Medulla oblongata (tissue), 1 donor: ENCODE data around the gene WNT8A.
A peak's percentile ranks its signal among the peaks of the same experiment; 100 is the strongest.
"Not testable (repeated sequence)": the region's sequence is repeated elsewhere in the genome, so short reads cannot be mapped to it uniquely, and the experiment has no call there.

Source experiments
- DNase-seq: peaks from one replicate; pipeline ENCODE4 v3.0.0-alpha.2; 2015; ENCODE audit errors: extremely low spot score

Gene WNT8A

DNA sequence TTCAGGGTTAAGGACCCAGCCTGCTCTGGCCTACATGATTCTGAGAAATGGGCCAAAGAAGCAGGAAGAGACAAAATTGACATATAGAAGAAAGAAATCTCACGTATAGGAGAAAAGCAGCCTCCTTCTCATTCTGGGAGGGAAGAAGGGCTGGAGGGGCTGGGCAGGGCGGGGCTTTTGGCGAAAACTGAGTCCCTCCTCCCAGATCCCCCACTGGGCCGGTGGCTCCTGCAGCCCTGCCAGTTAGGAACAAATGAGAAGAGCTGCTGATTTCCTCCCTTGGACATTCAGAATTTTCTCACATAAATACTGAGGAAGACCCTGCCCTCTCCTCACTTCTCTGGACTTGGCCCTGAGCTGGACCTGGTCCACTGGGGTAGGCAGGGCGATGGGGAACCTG lies at the start of gene WNT8A:
Gene WNT8A, plus strand, starts transcription at position 332 of the 400 bp plus-strand sequence. CDS start 95 bp downstream, outside the sequence.
- DNase-seq: no peak

- peak; percentile 97 for DNase-seq
Measured at GRCh38 chr5:138035605-138036537, 48.0 kb upstream of the WNT8A start.

- peak; percentile 30 for DNase-seq
Measured at GRCh38 chr5:138037271-138037670, 46.6 kb upstream of the WNT8A start.

DNA sequence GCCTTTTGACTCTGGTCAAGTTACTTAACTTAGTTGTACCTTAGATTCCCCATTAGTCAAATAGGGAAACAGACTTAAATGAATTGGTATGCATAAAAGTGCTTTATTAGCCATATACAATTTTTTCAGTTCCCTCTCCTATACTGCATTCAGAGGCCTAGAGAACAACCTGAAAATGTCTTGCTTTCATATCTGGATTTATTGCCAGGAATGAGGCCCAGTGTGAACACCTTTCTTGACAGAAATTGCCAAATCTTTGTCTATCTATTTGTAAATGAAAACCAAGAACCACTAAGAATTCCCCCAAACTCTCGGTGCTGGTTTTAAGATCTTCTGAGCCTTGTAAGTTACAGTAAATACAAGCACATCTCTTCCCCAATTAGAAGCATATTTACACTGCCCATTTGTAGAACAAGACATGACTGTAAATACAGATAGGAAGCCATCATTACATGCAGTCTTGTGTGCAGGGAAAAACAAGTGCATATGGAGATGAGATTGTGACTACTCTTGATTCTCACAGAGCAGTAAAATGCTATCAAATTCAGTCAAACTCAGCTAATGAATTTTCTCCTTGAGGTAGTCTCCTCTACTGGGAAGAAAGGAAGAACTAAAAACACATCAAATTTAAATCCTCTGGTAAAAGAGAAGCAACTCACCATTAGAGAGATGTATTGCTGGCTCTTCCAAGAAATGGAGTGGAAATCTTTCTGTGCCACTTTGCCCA lies 45.8 kb upstream of the WNT8A start:
- DNase-seq: peak; percentile 35

DNA sequence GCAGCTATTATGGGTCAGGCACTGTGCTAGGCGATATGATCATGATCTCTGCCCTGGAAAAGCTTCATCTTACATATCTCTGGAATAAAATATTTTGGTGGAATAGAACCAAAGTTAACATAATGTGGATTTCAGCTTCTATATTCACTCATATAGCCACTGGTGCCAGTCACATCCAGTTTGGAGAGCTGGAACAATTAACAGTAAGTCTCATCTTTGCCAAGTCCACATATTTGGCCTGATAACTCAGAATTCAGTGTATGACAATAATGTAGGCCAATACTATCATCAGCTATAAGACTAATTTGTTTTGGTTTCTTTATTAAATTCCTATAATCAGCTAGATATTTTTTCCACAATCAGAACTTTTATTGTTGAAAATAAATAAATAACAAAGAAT lies 45.0 kb upstream of the WNT8A start:
- DNase-seq: peak; percentile 79

- not testable (repeated sequence) for DNase-seq
Measured at GRCh38 chr5:138045283-138045682, 38.5 kb upstream of the WNT8A start.

DNA sequence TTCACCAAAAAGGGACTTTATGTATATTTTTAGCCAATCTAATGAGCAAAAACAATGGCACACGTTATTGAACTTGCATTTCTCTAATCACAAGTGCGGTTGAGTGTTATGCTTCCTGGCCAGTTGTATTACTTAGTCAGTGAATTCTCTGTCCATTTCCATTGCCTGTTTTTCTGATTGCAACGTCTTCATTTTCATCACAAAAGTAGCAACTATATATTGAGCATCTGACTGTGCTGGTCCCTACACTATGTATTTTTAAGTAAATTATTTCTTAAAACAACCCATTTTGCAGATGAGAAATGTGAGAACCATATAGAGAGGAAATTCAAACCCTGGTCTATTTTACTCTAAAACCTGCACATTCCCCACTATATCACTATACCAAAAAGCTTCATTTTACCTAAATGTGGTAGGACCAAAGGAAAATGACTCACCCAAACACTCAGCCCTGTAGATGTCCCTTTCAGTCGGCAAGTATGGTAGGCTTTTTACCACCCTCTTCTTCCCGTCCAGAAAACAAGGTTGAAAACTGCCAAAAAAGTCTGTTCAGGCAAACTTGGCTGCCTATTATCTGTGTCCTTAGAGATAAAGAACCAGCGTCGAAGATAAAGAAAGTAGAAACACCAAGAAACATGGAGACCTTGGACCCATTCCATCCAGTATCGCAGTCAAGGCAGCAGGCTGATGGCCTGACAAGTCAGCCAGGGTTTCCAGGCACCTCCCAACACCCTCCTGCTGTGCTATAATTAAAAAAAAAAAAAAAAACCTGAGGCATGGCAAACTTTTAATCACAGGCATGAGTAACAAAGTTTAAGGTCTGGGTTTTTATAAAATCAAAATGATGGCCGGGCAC lies 32.2 kb upstream of the WNT8A start:
- DNase-seq: no peak

DNA sequence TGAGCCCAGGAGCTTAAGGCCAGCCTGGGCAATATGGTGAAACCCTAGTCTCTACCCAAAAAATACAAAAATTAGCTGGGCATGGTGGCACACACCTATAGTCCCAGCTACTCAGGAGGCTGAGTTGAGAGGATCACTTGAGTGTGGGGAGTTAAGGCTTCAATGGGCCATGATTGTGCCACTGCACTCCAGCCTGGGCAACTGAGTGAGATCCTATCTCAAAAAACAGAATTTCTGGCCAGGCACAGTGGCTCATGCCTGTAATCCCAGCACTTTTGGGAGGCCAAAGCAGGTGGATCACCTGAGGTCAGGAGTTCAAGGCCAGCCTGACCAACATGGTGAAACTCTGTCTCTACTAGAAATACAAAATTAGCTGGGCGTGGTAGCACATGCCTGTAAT lies 31.1 kb upstream of the WNT8A start:
- not testable (repeated sequence) for DNase-seq

- DNase-seq: no peak
Measured at GRCh38 chr5:138053554-138053953, 30.3 kb upstream of the WNT8A start.

DNA sequence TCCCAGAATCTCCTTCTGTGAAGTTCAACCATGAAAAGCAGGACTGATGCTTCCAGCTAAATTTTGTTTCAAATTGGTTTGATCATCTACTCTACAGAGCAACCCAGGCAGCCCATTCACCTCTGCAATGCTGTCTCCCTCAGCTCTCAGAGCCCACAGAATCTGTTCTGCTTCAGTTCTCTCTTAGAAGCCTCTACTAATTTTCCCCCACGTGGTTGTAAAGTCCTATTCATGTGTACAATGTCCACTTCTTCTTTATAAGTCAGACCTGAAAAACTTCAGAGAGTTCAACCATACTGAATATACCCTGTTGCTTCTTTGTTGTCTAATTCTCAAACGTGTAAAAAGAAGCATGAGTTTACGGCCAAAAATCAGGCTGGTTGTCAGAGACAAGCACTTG lies 29.6 kb upstream of the WNT8A start:
- DNase-seq: peak; percentile 25

DNA sequence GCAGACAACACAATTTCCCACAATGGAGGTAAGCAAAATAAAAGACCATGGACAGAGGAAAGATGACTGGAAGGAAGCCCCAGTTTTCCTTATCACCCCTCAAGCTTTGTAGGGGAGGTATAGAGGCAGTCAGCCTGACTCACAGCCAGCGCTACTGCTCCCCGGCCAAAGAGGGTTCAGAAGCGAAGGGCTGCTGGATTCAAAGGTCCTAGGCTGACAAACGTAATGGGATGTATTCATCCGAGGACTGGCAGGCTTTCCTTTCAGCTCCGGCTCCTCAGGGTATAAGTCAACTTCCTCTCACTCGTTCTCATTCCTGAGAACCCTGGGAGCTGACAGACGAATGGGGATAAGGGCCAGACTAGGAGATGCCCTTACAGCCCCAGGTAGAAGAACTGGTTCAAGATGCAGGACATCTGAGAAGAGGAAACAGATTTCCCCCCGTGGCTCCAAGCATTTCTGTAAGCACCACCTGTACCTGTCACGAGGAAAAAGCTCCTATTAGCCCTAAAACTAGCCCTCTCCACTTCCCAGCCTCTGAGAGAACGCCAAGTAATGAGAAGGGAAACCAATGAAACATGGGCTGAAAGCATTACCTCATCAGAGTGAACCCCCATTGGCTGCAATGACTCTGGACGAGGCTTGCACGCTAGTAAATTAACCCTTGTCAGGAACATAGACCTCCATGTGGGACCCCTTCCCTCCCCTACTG lies 28.8 kb upstream of the WNT8A start:
- peak; percentile 83 for DNase-seq

GRCh38 chr5:138064526-138064925 lies 19.3 kb upstream of the WNT8A start:
- no peak for DNase-seq

DNA sequence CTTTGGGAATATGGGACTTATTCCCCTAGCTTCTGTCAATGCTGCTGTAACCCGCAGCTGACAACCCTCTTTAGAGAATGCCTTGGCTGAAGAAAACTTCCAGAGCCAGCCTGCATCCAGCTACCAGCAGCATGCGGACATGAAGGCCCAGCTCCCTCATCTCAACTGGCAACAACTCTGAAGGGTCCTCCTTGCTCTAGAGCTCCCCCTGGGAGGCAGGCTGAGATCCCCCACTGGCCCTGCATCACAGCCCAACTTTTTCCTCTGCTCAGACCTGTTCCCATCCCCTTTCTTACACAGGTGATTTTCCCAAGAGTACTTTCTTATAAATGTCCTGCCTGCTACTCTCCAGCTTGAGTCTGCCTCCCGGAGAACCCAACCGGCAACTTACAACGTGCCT lies 18.7 kb upstream of the WNT8A start:
- DNase-seq: no peak

DNA sequence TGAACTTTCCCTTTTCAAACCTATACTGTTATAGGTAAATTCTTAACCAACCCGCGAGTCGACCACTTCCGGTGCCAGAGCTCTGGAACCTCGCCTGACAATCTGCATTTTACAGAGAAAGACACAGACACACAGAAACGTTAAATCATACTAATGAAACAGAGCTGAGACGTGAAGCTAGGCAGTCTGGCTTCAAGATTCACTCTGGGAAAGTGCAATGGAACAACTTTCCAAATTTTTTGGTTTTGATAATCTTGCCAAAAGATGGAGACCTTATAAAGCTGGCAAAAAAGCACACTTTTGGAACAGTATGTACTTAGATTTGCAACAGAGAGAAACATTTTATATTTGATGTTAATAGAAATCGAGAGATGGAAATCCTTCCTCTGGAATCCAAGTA lies 15.9 kb upstream of the WNT8A start:
- no peak for DNase-seq

DNA sequence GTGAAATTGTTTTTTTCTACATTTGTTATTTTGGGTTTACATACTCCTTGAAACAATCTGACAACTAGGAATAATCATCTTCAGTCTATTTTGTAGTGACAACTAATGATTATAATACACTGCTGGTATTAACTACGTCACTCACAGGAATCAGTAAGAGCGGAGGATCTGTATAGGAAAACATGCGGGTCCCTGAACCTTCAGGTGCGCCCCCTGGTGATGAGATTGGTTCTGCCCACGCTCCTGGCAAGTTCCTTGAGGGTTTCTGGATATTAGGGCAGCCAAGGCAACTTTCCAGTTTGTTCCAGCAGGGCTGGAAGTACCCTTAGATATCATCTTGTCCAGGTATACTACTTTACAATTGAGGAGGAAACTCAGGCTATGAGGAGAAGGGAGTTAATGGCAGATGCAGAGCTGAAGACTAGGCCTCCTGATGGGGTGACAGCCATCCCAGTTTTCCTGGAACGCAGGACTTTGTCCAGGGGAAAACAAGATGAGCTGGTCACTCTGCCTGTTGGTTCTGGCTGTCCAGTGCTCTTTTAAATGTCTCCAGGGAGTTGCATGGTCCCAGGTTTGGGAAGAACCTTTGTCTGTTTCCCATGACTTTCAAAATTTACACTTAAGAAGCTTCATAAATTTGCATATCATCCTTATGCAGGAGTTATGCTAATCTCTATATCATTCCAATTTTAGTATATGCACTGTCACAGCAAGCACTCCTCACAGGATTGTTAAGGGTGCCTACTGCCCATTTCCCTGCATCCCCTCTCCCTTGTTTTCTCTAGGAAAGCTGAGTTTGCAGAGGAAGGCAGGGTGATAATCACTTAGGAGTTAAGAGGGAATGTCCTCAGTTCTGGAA lies 14.9 kb upstream of the WNT8A start:
- DNase-seq: peak; percentile 81

GRCh38 chr5:138070026-138070425 lies 13.8 kb upstream of the WNT8A start:
- not testable (repeated sequence) for DNase-seq

GRCh38 chr5:138077064-138077696 lies 6.7 kb upstream of the WNT8A start:
- peak; percentile 81 for DNase-seq

DNA sequence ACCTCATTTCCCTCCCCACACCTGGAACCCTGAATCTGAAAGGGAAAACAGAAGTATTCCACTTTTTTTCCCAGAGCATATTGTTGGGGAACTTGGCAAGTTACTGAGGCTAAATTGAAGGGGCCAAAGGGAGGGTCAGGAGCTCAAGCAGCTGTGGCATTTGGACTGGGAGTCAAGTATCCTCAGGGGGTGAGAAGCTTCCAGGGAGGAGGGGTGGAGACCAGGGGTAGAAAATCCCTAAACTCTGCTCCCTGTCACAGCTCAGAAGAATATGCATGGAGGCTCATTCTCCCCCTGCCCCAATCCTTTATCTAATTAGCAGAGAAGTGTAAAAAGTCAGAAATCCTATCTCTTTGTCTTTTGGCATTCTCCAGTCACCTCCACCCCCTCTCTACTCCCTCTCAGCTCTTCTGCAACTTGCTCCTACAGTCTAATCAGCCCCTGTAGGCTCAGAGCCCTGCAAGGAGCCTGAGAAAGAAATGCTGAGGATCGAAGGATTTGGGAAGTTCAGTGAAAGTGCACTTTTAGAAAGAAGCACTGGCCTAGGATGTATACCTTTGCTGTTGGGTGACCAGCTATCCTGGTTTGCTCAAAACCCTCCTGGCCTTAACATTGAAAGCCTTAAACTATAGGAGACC lies 5.7 kb upstream of the WNT8A start:
- DNase-seq: no peak

GRCh38 chr5:138082033-138082432 lies 1.8 kb upstream of the WNT8A start:
- DNase-seq: no peak
